Mononuclear cell (primary cell): ENCODE results near the gene CXCL13. TPM values are rescaled to one million over a fixed set of nuclear protein-coding genes. Genes with fewer than 3 reads are reported as not detected.

Source experiments
- total RNA-seq: library from RNA; depleted of rRNA; stranded (reverse); fragments of >200 nt; gene quantifications from one replicate; pipeline ENCODE4 v1.2.3, GENCODE V29; 2012

The CXCL13 gene
- total RNA-seq, 1 donor: not detected

Other genes with a start within 250 kb of the CXCL13 start
- 207 TPM for gene CNOT6L, start 213.5 kb downstream of the CXCL13 start, total RNA-seq